Activated B cell treated with CpG ODN at 0.5 μM for 24 hours (primary cell): ENCODE results near the gene GLI3. TPM values are rescaled to one million over a fixed set of nuclear protein-coding genes. Genes with fewer than 3 reads are reported as not detected.

Experiments used
- ATAC-seq: fragments of 200-7000 bp; cut with Tn5 transposase; one replicate; pipeline ENCODE4 v1.10.0; 2021; ENCODE audit warnings: low read depth, mild to moderate bottlenecking, moderate library complexity
- CTCF ChIA-PET: fragments of 350-600 bp; sonication (Branson Sonifier 250); formaldehyde crosslinking; loops from one replicate; lab custom pipeline; 2021; ENCODE audit warnings: antibody characterized with exemption; lab: Charles Lee
- POLR2A ChIA-PET: fragments of 350-600 bp; sonication (Branson Sonifier 250); formaldehyde crosslinking; loops from one replicate; lab custom pipeline; 2021; ENCODE audit warnings: antibody characterized with exemption; lab: Charles Lee
- DNase-seq: peaks from one replicate; pipeline ENCODE4 v3.0.0; 2022
- H3K27ac Mint-ChIP-seq: one replicate; pipeline ENCODE4 v1.8.0; 2020; ENCODE audit warnings: mixed read lengths
- H3K27me3 Mint-ChIP-seq: one replicate; pipeline ENCODE4 v1.8.0; 2021; ENCODE audit warnings: mixed read lengths
- H3K36me3 Mint-ChIP-seq: one replicate; pipeline ENCODE4 v1.8.0; 2021; ENCODE audit warnings: low read depth, mixed read lengths
- H3K4me1 Mint-ChIP-seq: one replicate; pipeline ENCODE4 v1.8.0; 2021; ENCODE audit warnings: mixed read lengths
- H3K4me3 Mint-ChIP-seq: one replicate; pipeline ENCODE4 v1.8.0; 2020; ENCODE audit warnings: mild to moderate bottlenecking, mixed read lengths
- H3K9me3 Mint-ChIP-seq: one replicate; pipeline ENCODE4 v1.8.0; 2020; ENCODE audit warnings: mixed read lengths
- intact Hi-C: fragments of 100-400 bp; cut with micrococcal nuclease; formaldehyde crosslinking; loops from one replicate; pipeline ENCODE4 v1.15.1; 2024
- total RNA-seq: library from RNA; stranded (reverse); gene quantifications from 2 replicates; pipeline ENCODE4 v1.2.3, GENCODE V29; 2022
- TF ChIP-seq, protein P1 (sequence below): fragments of 200-600 bp; IDR thresholded peaks from one replicate; pipeline ENCODE4 v1.8.0; 2022; ENCODE audit warnings: antibody characterized with exemption, mild to moderate bottlenecking

The GLI3 gene
- total RNA-seq, 1 donor from 2014 or later: not detected

DNA sequence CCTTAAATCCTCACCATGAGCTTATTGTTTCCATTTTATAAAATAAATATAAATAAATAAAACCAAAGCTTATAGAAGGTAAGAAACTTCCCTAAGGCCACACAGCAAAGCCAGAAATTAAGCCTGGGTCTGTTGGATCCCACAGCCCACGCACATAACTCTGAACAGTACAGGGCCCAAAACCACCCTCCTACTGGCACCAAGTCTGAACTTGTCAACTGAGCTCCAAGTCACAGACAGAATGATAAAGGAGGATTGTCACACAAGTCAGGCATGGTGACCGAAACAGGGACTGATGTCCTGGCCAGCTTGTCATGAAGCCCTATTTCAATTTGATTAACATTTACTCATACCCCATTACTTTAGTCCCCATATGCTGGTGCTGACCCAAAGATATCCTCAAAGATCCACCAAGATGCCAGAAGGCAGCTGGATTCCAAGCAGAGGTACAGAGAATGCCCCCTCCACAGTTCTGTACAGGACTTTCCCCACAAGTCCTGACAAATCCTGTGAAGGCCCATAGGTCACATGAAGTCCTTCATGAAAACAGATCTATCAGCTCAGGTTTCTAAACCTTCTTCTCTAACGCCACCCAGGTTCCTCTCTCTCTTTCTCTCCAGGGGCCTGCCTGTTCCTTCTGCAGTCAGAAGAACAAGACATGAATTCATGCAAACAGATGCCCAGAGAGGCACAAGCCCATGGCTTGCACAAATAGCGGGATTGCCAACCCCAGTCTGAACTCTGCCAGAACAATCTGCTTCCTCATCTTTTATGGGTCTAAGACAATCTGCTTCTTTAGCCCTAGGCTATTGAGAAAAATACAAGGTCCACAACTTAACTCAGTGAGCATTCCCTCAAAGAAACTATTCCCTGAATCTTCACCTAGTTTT lies 60.9 kb downstream of the GLI3 start:
- no peak overlapping the region for H3K4me3 Mint-ChIP-seq
- DNase-seq (no peak), ATAC-seq (no peak)
- intact Hi-C loops: no loop called here
- POLR2A ChIA-PET: no interaction called here
- CTCF ChIA-PET: no interaction called here
- peaks cover 2% of the 10 kb centered on the region for H3K27me3 Mint-ChIP-seq
- H3K36me3 Mint-ChIP-seq: no peaks in the 10 kb centered on the region
- no peaks in the 10 kb centered on the region for H3K9me3 Mint-ChIP-seq
- H3K4me1 Mint-ChIP-seq: no peaks in the 10 kb centered on the region
- no peak overlapping the region for H3K27ac Mint-ChIP-seq
- TF ChIP-seq, protein P1, sequence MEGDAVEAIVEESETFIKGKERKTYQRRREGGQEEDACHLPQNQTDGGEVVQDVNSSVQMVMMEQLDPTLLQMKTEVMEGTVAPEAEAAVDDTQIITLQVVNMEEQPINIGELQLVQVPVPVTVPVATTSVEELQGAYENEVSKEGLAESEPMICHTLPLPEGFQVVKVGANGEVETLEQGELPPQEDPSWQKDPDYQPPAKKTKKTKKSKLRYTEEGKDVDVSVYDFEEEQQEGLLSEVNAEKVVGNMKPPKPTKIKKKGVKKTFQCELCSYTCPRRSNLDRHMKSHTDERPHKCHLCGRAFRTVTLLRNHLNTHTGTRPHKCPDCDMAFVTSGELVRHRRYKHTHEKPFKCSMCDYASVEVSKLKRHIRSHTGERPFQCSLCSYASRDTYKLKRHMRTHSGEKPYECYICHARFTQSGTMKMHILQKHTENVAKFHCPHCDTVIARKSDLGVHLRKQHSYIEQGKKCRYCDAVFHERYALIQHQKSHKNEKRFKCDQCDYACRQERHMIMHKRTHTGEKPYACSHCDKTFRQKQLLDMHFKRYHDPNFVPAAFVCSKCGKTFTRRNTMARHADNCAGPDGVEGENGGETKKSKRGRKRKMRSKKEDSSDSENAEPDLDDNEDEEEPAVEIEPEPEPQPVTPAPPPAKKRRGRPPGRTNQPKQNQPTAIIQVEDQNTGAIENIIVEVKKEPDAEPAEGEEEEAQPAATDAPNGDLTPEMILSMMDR: no peak

DNA sequence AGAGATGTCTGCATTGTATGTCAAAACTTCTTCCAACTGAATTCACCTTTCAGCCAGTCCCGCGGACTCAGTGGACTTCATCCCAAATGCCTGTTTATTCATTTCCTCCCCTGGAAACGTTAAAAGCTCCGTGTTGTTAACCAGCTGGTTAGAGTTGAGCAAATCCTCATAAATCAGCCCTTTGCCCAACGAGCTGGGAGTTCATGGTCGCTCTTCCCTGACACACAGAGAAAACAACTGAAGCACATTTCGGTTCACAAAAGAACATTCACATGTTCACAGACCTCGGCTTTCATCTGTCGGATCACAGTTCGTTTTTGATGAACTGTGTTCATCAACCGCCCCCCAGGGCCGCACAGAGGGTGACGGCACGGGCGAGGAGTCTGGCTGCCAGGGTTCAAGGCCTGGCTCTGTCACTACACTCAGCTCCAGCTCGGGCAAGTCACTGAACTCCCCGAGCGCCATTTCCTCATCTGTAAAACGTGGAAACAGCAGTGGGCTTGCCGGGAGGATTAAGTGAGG lies 62.6 kb downstream of the GLI3 start:
- ChIA-PET POLR2A (no interaction called here), CTCF (no interaction called here)
- Mint-ChIP-seq H3K4me3 (no peak overlapping the region), H3K9me3 (no peaks in the 10 kb centered on the region), H3K27me3 (peaks cover 2% of the 10 kb centered on the region), H3K36me3 (no peaks in the 10 kb centered on the region), H3K27ac (no peak overlapping the region), H3K4me1 (no peaks in the 10 kb centered on the region)
- intact Hi-C loops: no loop called here
- ATAC-seq (no peak), DNase-seq (no peak)
- TF ChIP-seq, protein P1: no peak

- no peak for DNase-seq
- Mint-ChIP-seq H3K9me3 (no peaks in the 10 kb centered on the region), H3K27me3 (peaks cover 2% of the 10 kb centered on the region), H3K36me3 (no peaks in the 10 kb centered on the region), H3K4me1 (no peaks in the 10 kb centered on the region), H3K27ac (no peak overlapping the region), H3K4me3 (no peak overlapping the region)
- TF ChIP-seq, protein P1: no peak
- ChIA-PET CTCF (no interaction called here), POLR2A (no interaction called here)
- no peak for ATAC-seq
- intact Hi-C loops: no loop called here
These were observed 66.3 kb downstream of the GLI3 start for GRCh38 chr7:42170724-42171123.

DNA sequence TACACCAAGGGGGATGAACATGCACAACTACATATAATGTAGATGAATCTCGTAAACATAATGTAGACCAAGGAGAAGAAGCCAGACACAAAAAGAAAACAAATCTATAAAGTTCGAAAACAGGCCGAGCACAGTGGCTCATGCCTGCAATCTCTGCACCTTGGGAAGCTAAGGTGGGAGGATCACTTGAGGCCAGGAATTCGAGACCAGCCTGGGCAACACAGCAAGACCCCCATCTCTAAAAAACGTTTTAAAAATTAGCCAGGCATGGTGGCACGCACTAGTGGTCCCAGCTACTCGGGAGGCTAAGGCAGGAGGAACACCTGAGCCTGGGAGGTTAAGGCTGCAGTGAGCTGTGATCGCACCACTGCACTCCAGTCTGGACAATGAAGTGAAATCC lies 68.5 kb downstream of the GLI3 start:
- DNase-seq (no peak), ATAC-seq (no peak)
- no peaks in the 10 kb centered on the region for H3K4me1 Mint-ChIP-seq
- TF ChIP-seq, protein P1: no peak
- H3K36me3 Mint-ChIP-seq: no peaks in the 10 kb centered on the region
- intact Hi-C loops: no loop called here
- peaks cover 2% of the 10 kb centered on the region for H3K27me3 Mint-ChIP-seq
- no peak overlapping the region for H3K27ac Mint-ChIP-seq
- H3K4me3 Mint-ChIP-seq: no peak overlapping the region
- no peaks in the 10 kb centered on the region for H3K9me3 Mint-ChIP-seq
- ChIA-PET POLR2A (no interaction called here), CTCF (interaction anchor here (1.0 kb wide), 1 partner anchor 13 kb away, joined by 3 read pairs; no protein-coding TSS in a partner anchor)

GRCh38 chr7:42167631-42168236 lies 69.3 kb downstream of the GLI3 start:
- no peak for DNase-seq
- ATAC-seq: no peak
- Mint-ChIP-seq H3K4me1 (no peaks in the 10 kb centered on the region), H3K27ac (no peak overlapping the region), H3K4me3 (no peak overlapping the region), H3K9me3 (no peaks in the 10 kb centered on the region), H3K36me3 (no peaks in the 10 kb centered on the region), H3K27me3 (no peaks in the 10 kb centered on the region)
- TF ChIP-seq, protein P1: no peak
- intact Hi-C loops: no loop called here
- ChIA-PET POLR2A (no interaction called here), CTCF (no interaction called here)
